ENCODE results near the gene ABCC2. TPM values are rescaled to one million over a fixed set of nuclear protein-coding genes. Genes with fewer than 3 reads are reported as not detected.
"Not testable (repeated sequence)": the region's sequence is repeated elsewhere in the genome, so short reads cannot be mapped to it uniquely, and the experiment has no call there.

The ABCC2 gene
- total and polyA plus RNA-seq, 4 experiments from 2014 or later: 0.72 to 6.7 (median 3.8) TPM

GRCh38 chr10:99883523-99883922 lies 101.1 kb downstream of the ABCC2 start:
- no peak for DNase-seq
- Mint-ChIP-seq H3K4me3 (no peak overlapping the region), H3K9me3 (peaks cover 0 to 2% (median 0%) of the 10 kb centered on the region in 8 donors), H3K27ac (no peak overlapping the region), H3K36me3 (peaks cover 24 to 56% of the 10 kb centered on the region in 2 donors), H3K4me1 (peaks cover 3 to 15% (median 10%) of the 10 kb centered on the region in 4 donors), H3K27me3 (peaks cover 0 to under 1% of the 10 kb centered on the region in 2 donors)
- intact Hi-C loops (cut with micrococcal nuclease): no loop called here
- Histone ChIP-seq H3K9me3 (ENCODE audit: control insufficient read depth in 1 of 2, low read length in 2 of 2) (no peaks in the 10 kb centered on the region), H3K27me3 (ENCODE audit: insufficient read depth, low read length) (no peaks in the 10 kb centered on the region), H3K36me3 (ENCODE audit: insufficient read depth, low read length) (no peaks in the 10 kb centered on the region), H3K4me1 (ENCODE audit: insufficient read depth, low read length) (peaks cover 4% of the 10 kb centered on the region), H3K27ac (ENCODE audit: low read depth, low read length) (no peak overlapping the region), H3K4me3 (ENCODE audit: low read length in 2 of 2) (no peak overlapping the region)
- CTCF ChIA-PET (ENCODE audit: partially characterized antibody): interaction anchor here (1.6 to 1.7 kb wide), 2 partner anchors 38 to 162 kb away, joined by 5 to 6 read pairs; no protein-coding TSS in a partner anchor
- POLR2A ChIA-PET (ENCODE audit: partially characterized antibody): no interaction called here

- H3K4me3 ChIP-seq (ENCODE audit: low read length in 2 of 2): no peak overlapping the region
- intact Hi-C loops (cut with micrococcal nuclease): no loop called here
- H3K36me3 ChIP-seq (ENCODE audit: insufficient read depth, low read length): no peaks in the 10 kb centered on the region
- H3K27me3 ChIP-seq (ENCODE audit: insufficient read depth, low read length): no peaks in the 10 kb centered on the region
- H3K27me3 Mint-ChIP-seq: no peaks in the 10 kb centered on the region
- DNase-seq: no peak
- CTCF ChIA-PET (ENCODE audit: partially characterized antibody): interaction anchor here (1.1 kb wide), 1 partner anchor 43 kb away, joined by 3 read pairs; no protein-coding TSS in a partner anchor
- no peak overlapping the region for H3K4me3 Mint-ChIP-seq
- no peaks in the 10 kb centered on the region for H3K4me1 Mint-ChIP-seq
- no peaks in the 10 kb centered on the region for H3K9me3 ChIP-seq (ENCODE audit: control insufficient read depth in 1 of 2, low read length in 2 of 2)
- H3K27ac ChIP-seq (ENCODE audit: low read depth, low read length): no peak overlapping the region
- POLR2A ChIA-PET (ENCODE audit: partially characterized antibody): no interaction called here
- H3K36me3 Mint-ChIP-seq: peaks cover 16 to 28% of the 10 kb centered on the region in 2 donors
- no peaks in the 10 kb centered on the region for H3K4me1 ChIP-seq (ENCODE audit: insufficient read depth, low read length)
- no peaks in the 10 kb centered on the region for H3K9me3 Mint-ChIP-seq
- no peak overlapping the region for H3K27ac Mint-ChIP-seq
Observed at GRCh38 chr10:99888622-99889021, 106.2 kb downstream of the ABCC2 start.

GRCh38 chr10:99894613-99895012 lies 112.2 kb downstream of the ABCC2 start:
- no peaks in the 10 kb centered on the region for H3K36me3 ChIP-seq (ENCODE audit: insufficient read depth, low read length)
- H3K4me3 Mint-ChIP-seq: no peak overlapping the region
- no peak overlapping the region for H3K27ac ChIP-seq (ENCODE audit: low read depth, low read length)
- no peak for DNase-seq
- no peaks in the 10 kb centered on the region for H3K27me3 Mint-ChIP-seq
- H3K27me3 ChIP-seq (ENCODE audit: insufficient read depth, low read length): no peaks in the 10 kb centered on the region
- H3K9me3 ChIP-seq (ENCODE audit: control insufficient read depth in 1 of 2, low read length in 2 of 2): no peaks in the 10 kb centered on the region
- H3K4me1 Mint-ChIP-seq: no peaks in the 10 kb centered on the region
- intact Hi-C loops (cut with micrococcal nuclease): no loop called here
- no peaks in the 10 kb centered on the region for H3K9me3 Mint-ChIP-seq
- no peak overlapping the region for H3K27ac Mint-ChIP-seq
- POLR2A ChIA-PET (ENCODE audit: partially characterized antibody): no interaction called here
- H3K36me3 Mint-ChIP-seq: peaks cover 36 to 37% of the 10 kb centered on the region in 2 donors
- H3K4me1 ChIP-seq (ENCODE audit: insufficient read depth, low read length): no peaks in the 10 kb centered on the region
- CTCF ChIA-PET (ENCODE audit: partially characterized antibody): interaction anchor here (0.6 to 0.9 kb wide), 2 partner anchors 8 to 171 kb away, joined by 3 read pairs; no protein-coding TSS in a partner anchor
- H3K4me3 ChIP-seq (ENCODE audit: low read length in 2 of 2): no peak overlapping the region

GRCh38 chr10:99895066-99895465 lies 112.6 kb downstream of the ABCC2 start:
- POLR2A ChIA-PET (ENCODE audit: partially characterized antibody); intact Hi-C loops (cut with micrococcal nuclease); H3K36me3 ChIP-seq (ENCODE audit: insufficient read depth, low read length); H3K27me3 ChIP-seq (ENCODE audit: insufficient read depth, low read length); H3K9me3 ChIP-seq (ENCODE audit: control insufficient read depth in 1 of 2, low read length in 2 of 2); H3K27ac Mint-ChIP-seq; H3K4me3 ChIP-seq (ENCODE audit: low read length in 2 of 2); H3K4me1 ChIP-seq (ENCODE audit: insufficient read depth, low read length); H3K9me3 Mint-ChIP-seq; H3K4me1 Mint-ChIP-seq; DNase-seq; H3K4me3 Mint-ChIP-seq; H3K27ac ChIP-seq (ENCODE audit: low read depth, low read length); H3K27me3 Mint-ChIP-seq: not testable (repeated sequence)
- H3K36me3 Mint-ChIP-seq: peaks cover 37 to 39% of the 10 kb centered on the region in 2 donors
- CTCF ChIA-PET (ENCODE audit: partially characterized antibody): interaction anchor here (0.6 to 0.9 kb wide), 2 partner anchors 8 to 172 kb away, joined by 3 read pairs; no protein-coding TSS in a partner anchor

GRCh38 chr10:99895867-99896266 lies 113.4 kb downstream of the ABCC2 start:
- intact Hi-C loops (cut with micrococcal nuclease): no loop called here
- Mint-ChIP-seq H3K4me3 (no peak overlapping the region), H3K36me3 (peaks cover 37 to 39% of the 10 kb centered on the region in 2 donors), H3K9me3 (no peaks in the 10 kb centered on the region), H3K27ac (peak overlapping the region in 1 of 7 donors; percentile 37), H3K27me3 (no peaks in the 10 kb centered on the region), H3K4me1 (no peaks in the 10 kb centered on the region)
- H3K4me1 ChIP-seq (ENCODE audit: insufficient read depth, low read length): no peaks in the 10 kb centered on the region
- H3K27me3 ChIP-seq (ENCODE audit: insufficient read depth, low read length): no peaks in the 10 kb centered on the region
- no peak overlapping the region for H3K4me3 ChIP-seq (ENCODE audit: low read length in 2 of 2)
- no peak overlapping the region for H3K27ac ChIP-seq (ENCODE audit: low read depth, low read length)
- CTCF ChIA-PET (ENCODE audit: partially characterized antibody): interaction anchor here (0.5 kb wide), 1 partner anchor 189 kb away, joined by 3 read pairs; no protein-coding TSS in a partner anchor
- H3K9me3 ChIP-seq (ENCODE audit: control insufficient read depth in 1 of 2, low read length in 2 of 2): no peaks in the 10 kb centered on the region
- no peak for DNase-seq
- POLR2A ChIA-PET (ENCODE audit: partially characterized antibody): no interaction called here
- H3K36me3 ChIP-seq (ENCODE audit: insufficient read depth, low read length): no peaks in the 10 kb centered on the region

Other genes with a start within 250 kb of the ABCC2 start
- gene NKX2-3, start 249.7 kb upstream of the ABCC2 start, total RNA-seq: not detected
- gene NKX2-3, start 249.7 kb upstream of the ABCC2 start, polyA plus RNA-seq: under 1 TPM in 1 of 2 donors, not detected in 1; 0.09 TPM
- gene SLC25A28, start 162.2 kb upstream of the ABCC2 start, total RNA-seq: 10 to 100 TPM; 85.7 to 91.9 TPM
- 10 to 100 TPM; 19.4 to 34.2 TPM for gene SLC25A28, start 162.2 kb upstream of the ABCC2 start, polyA plus RNA-seq
- gene ENTPD7, start 123.1 kb upstream of the ABCC2 start, total RNA-seq: 1 to 10 TPM; 3.7 to 3.9 TPM
- 1 to 10 TPM; 1.7 to 2.2 TPM for gene ENTPD7, start 123.1 kb upstream of the ABCC2 start, polyA plus RNA-seq
- 10 to 100 TPM; 31.1 to 32.1 TPM for gene COX15, start 50.5 kb upstream of the ABCC2 start, total RNA-seq
- 10 to 100 TPM; 26.0 to 31.8 TPM for gene COX15, start 50.5 kb upstream of the ABCC2 start, polyA plus RNA-seq
- gene CUTC, start 50.4 kb upstream of the ABCC2 start, total RNA-seq: 10 to 100 TPM; 29.8 to 35.8 TPM
- 10 to 100 TPM; 53.2 to 88.8 TPM for gene CUTC, start 50.4 kb upstream of the ABCC2 start, polyA plus RNA-seq
- 1 to 10 TPM; 3.8 to 4.0 TPM for gene DNMBP, start 227.3 kb downstream of the ABCC2 start, total RNA-seq
- gene DNMBP, start 227.3 kb downstream of the ABCC2 start, polyA plus RNA-seq: 1 to 10 TPM in 1 of 2 donors, not detected in 1; 1.4 TPM

All from CD4-positive, alpha-beta memory T cell (primary cell).